ENCODE measurements around the gene USP48.
A peak's percentile ranks its signal among the peaks of the same experiment; 100 is the strongest.

USP48 gene

GRCh38 chr1:21668232-21668950, 114.6 kb downstream of the USP48 start:
- peak overlapping the region in 1 of 2 experiments; percentile 34 for H3K18ac ChIP-seq (ENCODE audit: low read depth in 1 of 2, low read length in 2 of 2)
- no peak for DNase-seq
- H2BK12ac ChIP-seq (ENCODE audit: low read length in 2 of 2), result no peak overlapping the region
- no peak overlapping the region for H3K4ac ChIP-seq (ENCODE audit: low read depth in 1 of 2, low read length in 2 of 2)
- peak overlapping the region; percentile 86 for H3K4me2 ChIP-seq (ENCODE audit: low read length, poor library complexity, severe bottlenecking)
- H3K27me3 ChIP-seq (ENCODE audit: control insufficient read depth in 1 of 2, insufficient read depth in 1 of 2, low read length in 2 of 2), result peaks cover 57 to 85% of the 10 kb centered on the region in 2 experiments
- no peaks in the 10 kb centered on the region for H3K36me3 ChIP-seq (ENCODE audit: control insufficient read depth in 1 of 2, insufficient read depth in 2 of 2, low read depth in 1 of 2, low read length in 2 of 2)
- H2BK120ac ChIP-seq (ENCODE audit: low read depth, low read length), result no peak overlapping the region
- peak overlapping the region in 1 of 2 experiments; percentile 65 for H3K4me3 ChIP-seq (ENCODE audit: insufficient read depth in 1 of 2, low read depth in 1 of 2, low read length in 2 of 2)
- no peak overlapping the region for H3K27ac ChIP-seq (ENCODE audit: low read length, poor library complexity, severe bottlenecking)
- H4K91ac ChIP-seq (ENCODE audit: low read length), result no peak overlapping the region
- no peak overlapping the region for H4K8ac ChIP-seq (ENCODE audit: low read length)
- no peaks in the 10 kb centered on the region for H3K79me1 ChIP-seq (replicated peaks; ENCODE audit: low read length, poor library complexity, severe bottlenecking)
- H3K4me1 ChIP-seq (ENCODE audit: control insufficient read depth, insufficient read depth, low read depth, low read length), result peaks cover 24% of the 10 kb centered on the region
- no peak overlapping the region for H2BK5ac ChIP-seq (ENCODE audit: low read depth, low read length, poor library complexity, severe bottlenecking)
- 26% methylated on average over 33 of the region's 33 CpGs for WGBS
- peak overlapping the region; percentile 67 for H3K9ac ChIP-seq (ENCODE audit: low read length)
- H3K9me3 ChIP-seq (ENCODE audit: control insufficient read depth, low read length), result no peaks in the 10 kb centered on the region
- H2AFZ ChIP-seq (ENCODE audit: low read depth, low read length), result no peak overlapping the region
- H3K14ac ChIP-seq (ENCODE audit: low read length in 2 of 2), result no peak overlapping the region
- H3K23ac ChIP-seq (ENCODE audit: low read length in 2 of 2), result peak overlapping the region in 1 of 2 experiments; percentile 23
- H2BK15ac ChIP-seq (ENCODE audit: low read depth, poor library complexity, severe bottlenecking), result peak overlapping the region; percentile 41
- no peak overlapping the region for H2AK5ac ChIP-seq (ENCODE audit: low read length, severe bottlenecking)

DNA sequence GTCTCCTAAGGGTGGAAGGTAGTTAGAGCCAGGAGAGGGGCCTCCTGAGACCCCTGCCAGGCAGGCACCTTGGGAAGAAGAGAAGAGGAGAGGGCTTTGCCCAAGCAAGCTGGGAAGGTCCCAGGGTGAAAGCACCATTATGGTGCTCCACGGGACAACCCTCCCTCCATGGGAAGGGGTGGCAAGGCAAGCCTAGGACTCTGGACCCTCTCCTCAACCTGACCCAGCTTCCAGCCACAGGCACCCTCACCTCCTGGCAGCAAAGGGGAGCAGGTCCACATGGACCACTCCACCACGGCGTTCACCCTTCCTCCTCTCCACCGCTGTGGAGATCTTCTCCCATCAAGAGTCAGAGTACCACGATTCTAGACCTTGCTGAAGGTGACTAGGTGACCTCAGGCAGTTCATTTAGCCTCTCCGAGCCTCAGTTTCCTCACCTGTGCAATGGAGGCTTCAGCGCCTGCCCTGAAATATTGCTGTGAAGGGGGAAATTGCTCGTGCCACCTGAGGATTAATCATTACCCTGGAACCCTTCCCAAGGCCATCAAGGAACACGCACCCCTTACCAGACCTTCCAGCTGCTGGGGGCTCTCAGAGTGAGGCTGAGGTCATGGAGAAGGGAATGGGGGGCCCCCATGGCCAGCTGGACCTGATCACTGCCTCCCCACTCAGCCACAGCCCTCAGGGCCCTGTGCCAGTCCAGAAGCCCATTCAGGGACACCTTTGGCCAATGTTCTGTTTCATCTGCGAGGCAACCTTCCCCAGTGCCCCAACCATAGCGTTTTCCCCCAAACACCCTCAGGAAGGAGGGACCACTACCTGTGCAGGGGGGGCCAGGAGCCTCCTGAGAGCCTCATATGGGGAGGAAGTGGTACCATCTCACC, 115.4 kb downstream of the USP48 start:
- Histone ChIP-seq H2BK5ac (ENCODE audit: low read depth, low read length, poor library complexity, severe bottlenecking) (no peak overlapping the region), H3K4me1 (ENCODE audit: control insufficient read depth, insufficient read depth, low read depth, low read length) (peaks cover 24% of the 10 kb centered on the region), H3K18ac (ENCODE audit: low read depth in 1 of 2, low read length in 2 of 2) (no peak overlapping the region), H4K91ac (ENCODE audit: low read length) (no peak overlapping the region), H2AFZ (ENCODE audit: low read depth, low read length) (no peak overlapping the region), H2AK5ac (ENCODE audit: low read length, severe bottlenecking) (no peak overlapping the region), H2BK120ac (ENCODE audit: low read depth, low read length) (no peak overlapping the region), H3K9ac (ENCODE audit: low read length) (no peak overlapping the region), H3K4me2 (ENCODE audit: low read length, poor library complexity, severe bottlenecking) (no peak overlapping the region), H3K9me3 (ENCODE audit: control insufficient read depth, low read length) (no peaks in the 10 kb centered on the region), H3K27me3 (ENCODE audit: control insufficient read depth in 1 of 2, insufficient read depth in 1 of 2, low read length in 2 of 2) (peaks cover 64 to 92% of the 10 kb centered on the region in 2 experiments), H3K14ac (ENCODE audit: low read length in 2 of 2) (no peak overlapping the region), H2BK15ac (ENCODE audit: low read depth, poor library complexity, severe bottlenecking) (no peak overlapping the region), H2BK12ac (ENCODE audit: low read length in 2 of 2) (no peak overlapping the region), H3K79me1 (replicated peaks; ENCODE audit: low read length, poor library complexity, severe bottlenecking) (no peaks in the 10 kb centered on the region), H3K27ac (ENCODE audit: low read length, poor library complexity, severe bottlenecking) (no peak overlapping the region), H3K4ac (ENCODE audit: low read depth in 1 of 2, low read length in 2 of 2) (no peak overlapping the region), H3K36me3 (ENCODE audit: control insufficient read depth in 1 of 2, insufficient read depth in 2 of 2, low read depth in 1 of 2, low read length in 2 of 2) (no peaks in the 10 kb centered on the region), H3K4me3 (ENCODE audit: insufficient read depth in 1 of 2, low read depth in 1 of 2, low read length in 2 of 2) (no peak overlapping the region), H3K23ac (ENCODE audit: low read length in 2 of 2) (peak overlapping the region in 1 of 2 experiments; percentile 14), H4K8ac (ENCODE audit: low read length) (no peak overlapping the region)
- DNase-seq, result no peak
- WGBS, result 94% methylated on average over 10 of the region's 11 CpGs

DNA sequence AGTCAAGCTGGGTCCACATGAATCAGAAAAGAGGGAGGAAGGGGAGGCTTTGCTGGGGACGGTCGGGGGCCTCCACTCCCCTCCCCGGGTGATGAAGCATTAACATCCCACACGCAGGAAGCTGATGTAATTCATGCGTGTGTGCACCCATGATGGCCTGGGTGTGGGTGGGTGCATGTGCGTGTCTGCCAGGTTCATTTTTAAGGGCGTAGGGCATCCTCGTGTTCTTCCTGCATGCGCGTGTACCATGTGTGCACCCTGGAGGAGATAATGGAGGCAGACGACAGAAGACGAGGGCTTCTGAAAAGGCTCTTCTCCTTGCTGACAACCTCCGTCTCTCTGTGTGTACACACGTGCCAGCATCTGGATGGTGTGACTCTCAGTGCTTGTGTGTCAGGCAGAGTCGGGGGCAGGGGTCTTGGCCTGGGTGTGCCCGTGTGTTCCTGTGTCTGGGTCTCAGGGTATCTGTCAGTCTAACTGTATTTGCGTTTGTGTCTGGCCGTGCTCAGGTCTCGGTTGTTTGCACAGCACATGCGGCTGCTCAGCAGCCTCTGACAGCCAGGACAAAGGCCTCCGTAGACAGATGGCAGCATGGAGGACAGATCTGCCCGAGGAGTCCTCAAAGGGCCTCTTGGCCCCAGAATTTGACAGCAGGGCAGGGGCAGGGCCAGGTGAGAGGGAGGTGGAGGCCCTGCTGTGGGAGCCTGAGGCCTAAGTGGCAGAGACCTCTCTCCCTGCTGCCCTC, 116.2 kb downstream of the USP48 start:
- Histone ChIP-seq H2AK5ac (ENCODE audit: low read length, severe bottlenecking) (no peak overlapping the region), H2BK15ac (ENCODE audit: low read depth, poor library complexity, severe bottlenecking) (no peak overlapping the region), H3K79me1 (replicated peaks; ENCODE audit: low read length, poor library complexity, severe bottlenecking) (no peaks in the 10 kb centered on the region), H4K91ac (ENCODE audit: low read length) (no peak overlapping the region), H3K18ac (ENCODE audit: low read depth in 1 of 2, low read length in 2 of 2) (no peak overlapping the region), H3K9ac (ENCODE audit: low read length) (peak overlapping the region; percentile 12), H3K4me1 (ENCODE audit: control insufficient read depth, insufficient read depth, low read depth, low read length) (peaks cover 18% of the 10 kb centered on the region), H3K27me3 (ENCODE audit: control insufficient read depth in 1 of 2, insufficient read depth in 1 of 2, low read length in 2 of 2) (peaks cover 72 to 92% of the 10 kb centered on the region in 2 experiments), H3K4ac (ENCODE audit: low read depth in 1 of 2, low read length in 2 of 2) (no peak overlapping the region), H3K4me3 (ENCODE audit: insufficient read depth in 1 of 2, low read depth in 1 of 2, low read length in 2 of 2) (no peak overlapping the region), H4K8ac (ENCODE audit: low read length) (no peak overlapping the region), H2BK12ac (ENCODE audit: low read length in 2 of 2) (no peak overlapping the region), H3K14ac (ENCODE audit: low read length in 2 of 2) (no peak overlapping the region), H3K23ac (ENCODE audit: low read length in 2 of 2) (no peak overlapping the region), H3K36me3 (ENCODE audit: control insufficient read depth in 1 of 2, insufficient read depth in 2 of 2, low read depth in 1 of 2, low read length in 2 of 2) (no peaks in the 10 kb centered on the region), H2BK120ac (ENCODE audit: low read depth, low read length) (no peak overlapping the region), H3K27ac (ENCODE audit: low read length, poor library complexity, severe bottlenecking) (no peak overlapping the region), H2BK5ac (ENCODE audit: low read depth, low read length, poor library complexity, severe bottlenecking) (no peak overlapping the region), H3K9me3 (ENCODE audit: control insufficient read depth, low read length) (no peaks in the 10 kb centered on the region), H2AFZ (ENCODE audit: low read depth, low read length) (no peak overlapping the region), H3K4me2 (ENCODE audit: low read length, poor library complexity, severe bottlenecking) (no peak overlapping the region)
- 75% methylated on average over 22 of the region's 22 CpGs for WGBS
- no peak for DNase-seq
